DND-41 (cell line): Measurements from ENCODE around the gene EPHA3.

Experiments
- ATAC-seq: fragments of 200-7000 bp; cut with Tn5 transposase; 3 replicates; pipeline ENCODE4 v1.9.1; 2021; ENCODE audit warnings: low read depth; ENCODE audit not compliant: insufficient read depth
- DNase-seq: peaks from one replicate; pipeline ENCODE4 v3.0.0-alpha.2; 2020
- H2AFZ ChIP-seq: 2 replicates; pipeline ENCODE4 v1.6.0; 2012; ENCODE audit warnings: low read depth, low read length
- H3K27ac ChIP-seq: 2 replicates; pipeline ENCODE4 v1.5.1; 2012; ENCODE audit warnings: low read length, inconsistent platforms
- H3K27me3 ChIP-seq: fragments of 200-600 bp; sonication (generic); 2 replicates; pipeline ENCODE4 v1.6.0; 2012; ENCODE audit warnings: low read length, mild to moderate bottlenecking, inconsistent platforms; ENCODE audit not compliant: insufficient read depth, poor library complexity
- H3K36me3 ChIP-seq: 2 replicates; pipeline ENCODE4 v1.5.1; 2012; ENCODE audit warnings: low read length, inconsistent platforms; ENCODE audit not compliant: insufficient read depth
- H3K4me1 ChIP-seq: 2 replicates; pipeline ENCODE4 v1.5.1; 2012; ENCODE audit warnings: mild to moderate bottlenecking, low read length; ENCODE audit not compliant: insufficient read depth
- H3K4me2 ChIP-seq: 2 replicates; pipeline ENCODE4 v1.6.0; 2012; ENCODE audit warnings: mild to moderate bottlenecking, moderate library complexity, low read length, inconsistent platforms; ENCODE audit not compliant: insufficient read depth
- H3K4me3 ChIP-seq, 2 experiments: fragments of 200-600 bp in 1 of 2; shearing (Covaris generic) in 1 of 2; 2 replicates each; pipeline ENCODE4 v1.5.1; 2012 to 2016; ENCODE audit warnings: inconsistent platforms in 2 of 2, low read length in 2 of 2, mild to moderate bottlenecking in 2 of 2, low read depth in 1 of 2, moderate library complexity in 1 of 2
- H3K79me2 ChIP-seq: 2 replicates; pipeline ENCODE4 v1.6.0; 2012; ENCODE audit warnings: low read length, inconsistent platforms; ENCODE audit not compliant: insufficient read depth
- H3K9ac ChIP-seq: 2 replicates; pipeline ENCODE4 v1.6.0; 2012; ENCODE audit warnings: low read depth, mild to moderate bottlenecking, inconsistent platforms, low read length, moderate library complexity
- H3K9me3 ChIP-seq: 2 replicates; pipeline ENCODE4 v1.5.1; 2012; ENCODE audit warnings: low read length, moderate library complexity, mild to moderate bottlenecking, inconsistent platforms; ENCODE audit not compliant: insufficient read depth, severe bottlenecking
- H4K20me1 ChIP-seq: 2 replicates; pipeline ENCODE4 v1.6.0; 2012; ENCODE audit warnings: low read length; ENCODE audit not compliant: insufficient read depth
- EZH2 ChIP-seq: IDR thresholded peaks from 3 replicates; pipeline ENCODE4 v1.6.1; 2012; ENCODE audit warnings: borderline replicate concordance, low read depth, mild to moderate bottlenecking, moderate library complexity, low read length, inconsistent platforms; ENCODE audit not compliant: severe bottlenecking
- TF ChIP-seq, protein P1 (sequence below): IDR thresholded peaks from 2 replicates; pipeline ENCODE4 v1.5.1; 2012; ENCODE audit warnings: borderline replicate concordance, low read length, moderate library complexity, mild to moderate bottlenecking; ENCODE audit not compliant: poor library complexity, severe bottlenecking; ENCODE audit errors: extremely low read depth

EPHA3 gene

DNA sequence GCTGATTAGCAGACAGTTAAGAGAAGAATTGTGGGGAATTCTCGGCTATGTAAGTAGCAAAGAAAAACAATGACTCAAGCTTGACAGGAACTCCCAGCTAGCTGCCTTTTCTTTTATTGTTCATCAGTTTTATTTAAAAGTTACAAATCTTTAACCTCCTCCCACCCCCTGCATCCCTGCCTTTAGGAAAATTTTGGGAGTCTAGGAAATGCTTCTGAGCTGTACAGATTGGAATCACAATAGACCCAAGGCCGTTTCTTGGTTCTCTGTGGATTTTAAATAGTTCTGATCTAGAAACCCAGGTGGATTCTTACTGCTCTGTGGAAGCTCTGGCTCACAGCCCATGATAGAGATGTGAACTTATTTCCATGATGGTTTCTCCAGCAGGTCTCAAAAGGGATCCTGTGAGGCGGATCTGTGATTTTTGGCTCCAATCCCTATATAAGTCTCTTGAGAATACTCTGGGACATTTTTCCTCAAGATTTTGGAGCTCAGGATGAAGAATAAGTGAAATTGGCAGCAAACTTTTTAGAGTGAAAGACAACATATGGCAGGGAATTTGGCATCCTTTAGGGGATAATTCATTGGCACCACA, 312.3 kb downstream of the EPHA3 start:
- H3K4me2 ChIP-seq: no peak overlapping the region
- H3K9me3 ChIP-seq: no peaks in the 10 kb centered on the region
- H3K9ac ChIP-seq: no peak overlapping the region
- H3K27me3 ChIP-seq: no peaks in the 10 kb centered on the region
- H3K4me3 ChIP-seq: no peak overlapping the region
- H3K36me3 ChIP-seq: no peaks in the 10 kb centered on the region
- no peak for TF ChIP-seq EZH2
- TF ChIP-seq, protein P1, sequence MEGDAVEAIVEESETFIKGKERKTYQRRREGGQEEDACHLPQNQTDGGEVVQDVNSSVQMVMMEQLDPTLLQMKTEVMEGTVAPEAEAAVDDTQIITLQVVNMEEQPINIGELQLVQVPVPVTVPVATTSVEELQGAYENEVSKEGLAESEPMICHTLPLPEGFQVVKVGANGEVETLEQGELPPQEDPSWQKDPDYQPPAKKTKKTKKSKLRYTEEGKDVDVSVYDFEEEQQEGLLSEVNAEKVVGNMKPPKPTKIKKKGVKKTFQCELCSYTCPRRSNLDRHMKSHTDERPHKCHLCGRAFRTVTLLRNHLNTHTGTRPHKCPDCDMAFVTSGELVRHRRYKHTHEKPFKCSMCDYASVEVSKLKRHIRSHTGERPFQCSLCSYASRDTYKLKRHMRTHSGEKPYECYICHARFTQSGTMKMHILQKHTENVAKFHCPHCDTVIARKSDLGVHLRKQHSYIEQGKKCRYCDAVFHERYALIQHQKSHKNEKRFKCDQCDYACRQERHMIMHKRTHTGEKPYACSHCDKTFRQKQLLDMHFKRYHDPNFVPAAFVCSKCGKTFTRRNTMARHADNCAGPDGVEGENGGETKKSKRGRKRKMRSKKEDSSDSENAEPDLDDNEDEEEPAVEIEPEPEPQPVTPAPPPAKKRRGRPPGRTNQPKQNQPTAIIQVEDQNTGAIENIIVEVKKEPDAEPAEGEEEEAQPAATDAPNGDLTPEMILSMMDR: no peak
- no peak overlapping the region for H2AFZ ChIP-seq
- no peak overlapping the region for H3K27ac ChIP-seq
- DNase-seq (no peak), ATAC-seq (no peak)
- H3K4me1 ChIP-seq: no peaks in the 10 kb centered on the region
- no peaks in the 10 kb centered on the region for H3K79me2 ChIP-seq
- H4K20me1 ChIP-seq: no peaks in the 10 kb centered on the region

DNA sequence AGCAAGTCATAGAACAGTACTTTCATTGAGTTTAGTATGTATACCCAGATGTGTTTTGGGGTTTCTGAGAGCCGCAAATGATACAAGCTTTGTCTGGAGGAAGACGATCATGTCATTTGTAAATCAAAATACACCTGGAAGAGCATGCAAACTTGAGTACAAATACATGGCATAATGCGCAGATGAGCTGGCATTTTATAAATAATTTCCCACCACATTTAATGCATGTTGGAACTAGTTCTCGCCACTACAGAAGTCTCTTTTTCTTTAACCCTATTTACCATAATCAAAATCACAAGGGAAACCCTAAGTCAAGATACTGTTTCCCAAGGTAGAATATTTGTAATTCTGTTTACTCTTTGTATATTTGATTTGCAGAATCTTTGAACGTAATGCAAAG, 318.6 kb downstream of the EPHA3 start:
- H3K9ac ChIP-seq: no peak overlapping the region
- H4K20me1 ChIP-seq: no peaks in the 10 kb centered on the region
- DNase-seq: no peak
- TF ChIP-seq, protein P1: no peak
- no peak for TF ChIP-seq EZH2
- H3K4me3 ChIP-seq: no peak overlapping the region
- no peak for ATAC-seq
- no peaks in the 10 kb centered on the region for H3K27me3 ChIP-seq
- no peaks in the 10 kb centered on the region for H3K4me1 ChIP-seq
- H3K27ac ChIP-seq: no peak overlapping the region
- H3K36me3 ChIP-seq: no peaks in the 10 kb centered on the region
- no peak overlapping the region for H3K4me2 ChIP-seq
- H2AFZ ChIP-seq: no peak overlapping the region
- no peaks in the 10 kb centered on the region for H3K9me3 ChIP-seq
- H3K79me2 ChIP-seq: no peaks in the 10 kb centered on the region

DNA sequence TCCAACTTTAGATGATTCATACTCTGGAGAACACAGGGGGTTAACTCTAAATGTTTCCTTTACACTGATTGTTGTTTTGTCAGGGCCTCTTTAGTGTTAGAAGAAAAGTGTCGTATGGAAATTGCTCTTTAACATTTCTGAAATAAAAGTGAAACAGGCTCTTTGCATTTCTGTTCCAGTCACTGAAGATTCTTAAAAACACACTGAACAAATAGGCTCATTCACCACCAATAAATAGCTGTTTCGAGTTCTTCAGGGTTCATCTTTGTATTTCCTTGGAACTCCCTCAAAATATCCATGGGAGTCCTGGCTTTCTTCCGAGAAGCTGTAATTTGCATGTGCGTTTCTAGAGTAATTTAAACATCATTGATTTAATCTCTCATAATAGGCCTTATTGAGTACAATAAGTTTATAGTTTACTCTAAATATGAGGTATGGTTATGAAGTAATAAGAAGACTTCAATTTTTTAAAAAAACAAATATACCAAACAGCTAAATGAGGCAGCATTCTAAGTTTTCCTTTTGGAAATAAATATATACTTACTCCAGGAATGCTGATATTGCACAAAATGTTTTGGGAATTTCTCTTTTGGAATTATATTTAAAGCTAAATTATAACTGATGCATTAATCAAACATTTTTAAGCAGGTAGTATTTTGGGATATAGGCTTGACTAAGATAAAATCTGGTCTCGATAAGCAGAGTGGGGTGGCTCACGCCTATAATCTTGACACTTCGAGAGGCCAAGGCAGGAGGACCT, 327.4 kb downstream of the EPHA3 start:
- H3K9ac ChIP-seq: no peak overlapping the region
- no peaks in the 10 kb centered on the region for H3K79me2 ChIP-seq
- H3K36me3 ChIP-seq: no peaks in the 10 kb centered on the region
- H3K4me1 ChIP-seq: no peaks in the 10 kb centered on the region
- TF ChIP-seq, protein P1: no peak
- TF ChIP-seq EZH2: no peak
- no peaks in the 10 kb centered on the region for H4K20me1 ChIP-seq
- no peak for DNase-seq
- no peak overlapping the region for H3K27ac ChIP-seq
- H2AFZ ChIP-seq: no peak overlapping the region
- no peak overlapping the region for H3K4me2 ChIP-seq
- no peaks in the 10 kb centered on the region for H3K27me3 ChIP-seq
- H3K9me3 ChIP-seq: no peaks in the 10 kb centered on the region
- no peak for ATAC-seq
- no peak overlapping the region for H3K4me3 ChIP-seq
